ENCODE results near the gene RAB4A.

RAB4A gene

GRCh38 chr1:229230893-229231753 is 39.8 kb upstream of the RAB4A start:
- Histone ChIP-seq H3K4me1 (ENCODE audit: control insufficient read depth, insufficient read depth, low read length) (peaks cover 33% of the 10 kb centered on the region), H3K4me3 (ENCODE audit: low read length) (no peak overlapping the region), H3K9me3 (ENCODE audit: control insufficient read depth, low read length) (no peaks in the 10 kb centered on the region), H3K9ac (ENCODE audit: low read length) (no peak overlapping the region), H3K36me3 (ENCODE audit: control insufficient read depth, insufficient read depth, low read length) (no peaks in the 10 kb centered on the region), H3K27me3 (ENCODE audit: control insufficient read depth, insufficient read depth, low read length) (no peaks in the 10 kb centered on the region)

GRCh38 chr1:229231754-229232119 is 39.2 kb upstream of the RAB4A start:
- Histone ChIP-seq H3K9me3 (ENCODE audit: control insufficient read depth, low read length) (no peaks in the 10 kb centered on the region), H3K9ac (ENCODE audit: low read length) (no peak overlapping the region), H3K36me3 (ENCODE audit: control insufficient read depth, insufficient read depth, low read length) (no peaks in the 10 kb centered on the region), H3K4me1 (ENCODE audit: control insufficient read depth, insufficient read depth, low read length) (peaks cover 33% of the 10 kb centered on the region), H3K4me3 (ENCODE audit: low read length) (no peak overlapping the region), H3K27me3 (ENCODE audit: control insufficient read depth, insufficient read depth, low read length) (no peaks in the 10 kb centered on the region)

- no peak overlapping the region for H3K9ac ChIP-seq (ENCODE audit: low read length)
- H3K9me3 ChIP-seq (ENCODE audit: control insufficient read depth, low read length) = no peaks in the 10 kb centered on the region
- peaks cover 19% of the 10 kb centered on the region for H3K4me1 ChIP-seq (ENCODE audit: control insufficient read depth, insufficient read depth, low read length)
- no peak overlapping the region for H3K4me3 ChIP-seq (ENCODE audit: low read length)
- H3K36me3 ChIP-seq (ENCODE audit: control insufficient read depth, insufficient read depth, low read length) = no peaks in the 10 kb centered on the region
- H3K27me3 ChIP-seq (ENCODE audit: control insufficient read depth, insufficient read depth, low read length) = no peaks in the 10 kb centered on the region
Observed at GRCh38 chr1:229234870-229235472, 35.9 kb upstream of the RAB4A start.

GRCh38 chr1:229237320-229237719 is 33.6 kb upstream of the RAB4A start:
- Histone ChIP-seq H3K9me3 (ENCODE audit: control insufficient read depth, low read length) (no peaks in the 10 kb centered on the region), H3K36me3 (ENCODE audit: control insufficient read depth, insufficient read depth, low read length) (no peaks in the 10 kb centered on the region), H3K4me3 (ENCODE audit: low read length) (no peak overlapping the region), H3K27me3 (ENCODE audit: control insufficient read depth, insufficient read depth, low read length) (no peaks in the 10 kb centered on the region), H3K4me1 (ENCODE audit: control insufficient read depth, insufficient read depth, low read length) (peaks cover 7% of the 10 kb centered on the region), H3K9ac (ENCODE audit: low read length) (no peak overlapping the region)

- Histone ChIP-seq H3K4me3 (ENCODE audit: low read length) (no peak overlapping the region), H3K27me3 (ENCODE audit: control insufficient read depth, insufficient read depth, low read length) (no peaks in the 10 kb centered on the region), H3K4me1 (ENCODE audit: control insufficient read depth, insufficient read depth, low read length) (peaks cover 7% of the 10 kb centered on the region), H3K9me3 (ENCODE audit: control insufficient read depth, low read length) (no peaks in the 10 kb centered on the region), H3K36me3 (ENCODE audit: control insufficient read depth, insufficient read depth, low read length) (no peaks in the 10 kb centered on the region), H3K9ac (ENCODE audit: low read length) (no peak overlapping the region)
Observed at GRCh38 chr1:229238231-229238630, 32.7 kb upstream of the RAB4A start.

GRCh38 chr1:229238674-229239415 is 32.1 kb upstream of the RAB4A start:
- peaks cover 7% of the 10 kb centered on the region for H3K4me1 ChIP-seq (ENCODE audit: control insufficient read depth, insufficient read depth, low read length)
- no peak overlapping the region for H3K4me3 ChIP-seq (ENCODE audit: low read length)
- H3K9me3 ChIP-seq (ENCODE audit: control insufficient read depth, low read length) = no peaks in the 10 kb centered on the region
- H3K9ac ChIP-seq (ENCODE audit: low read length) = no peak overlapping the region
- H3K27me3 ChIP-seq (ENCODE audit: control insufficient read depth, insufficient read depth, low read length) = no peaks in the 10 kb centered on the region
- no peaks in the 10 kb centered on the region for H3K36me3 ChIP-seq (ENCODE audit: control insufficient read depth, insufficient read depth, low read length)

GRCh38 chr1:229240532-229240931 is 30.4 kb upstream of the RAB4A start:
- Histone ChIP-seq H3K4me3 (ENCODE audit: low read length) (no peak overlapping the region), H3K36me3 (ENCODE audit: control insufficient read depth, insufficient read depth, low read length) (no peaks in the 10 kb centered on the region), H3K9me3 (ENCODE audit: control insufficient read depth, low read length) (no peaks in the 10 kb centered on the region), H3K9ac (ENCODE audit: low read length) (no peak overlapping the region), H3K4me1 (ENCODE audit: control insufficient read depth, insufficient read depth, low read length) (peaks cover 7% of the 10 kb centered on the region), H3K27me3 (ENCODE audit: control insufficient read depth, insufficient read depth, low read length) (no peaks in the 10 kb centered on the region)

- Histone ChIP-seq H3K4me1 (ENCODE audit: control insufficient read depth, insufficient read depth, low read length) (peaks cover 7% of the 10 kb centered on the region), H3K36me3 (ENCODE audit: control insufficient read depth, insufficient read depth, low read length) (no peaks in the 10 kb centered on the region), H3K9me3 (ENCODE audit: control insufficient read depth, low read length) (no peaks in the 10 kb centered on the region), H3K9ac (ENCODE audit: low read length) (no peak overlapping the region), H3K4me3 (ENCODE audit: low read length) (no peak overlapping the region), H3K27me3 (ENCODE audit: control insufficient read depth, insufficient read depth, low read length) (no peaks in the 10 kb centered on the region)
Observed at GRCh38 chr1:229241390-229241789, 29.5 kb upstream of the RAB4A start.

GRCh38 chr1:229243638-229244037 is 27.3 kb upstream of the RAB4A start:
- Histone ChIP-seq H3K4me1 (ENCODE audit: control insufficient read depth, insufficient read depth, low read length) (peaks cover 3% of the 10 kb centered on the region), H3K9me3 (ENCODE audit: control insufficient read depth, low read length) (no peaks in the 10 kb centered on the region), H3K4me3 (ENCODE audit: low read length) (no peak overlapping the region), H3K36me3 (ENCODE audit: control insufficient read depth, insufficient read depth, low read length) (no peaks in the 10 kb centered on the region), H3K9ac (ENCODE audit: low read length) (no peak overlapping the region), H3K27me3 (ENCODE audit: control insufficient read depth, insufficient read depth, low read length) (no peaks in the 10 kb centered on the region)

- Histone ChIP-seq H3K9ac (ENCODE audit: low read length) (no peak overlapping the region), H3K9me3 (ENCODE audit: control insufficient read depth, low read length) (no peaks in the 10 kb centered on the region), H3K27me3 (ENCODE audit: control insufficient read depth, insufficient read depth, low read length) (no peaks in the 10 kb centered on the region)
Observed at GRCh38 chr1:229244091-229244490, 26.8 kb upstream of the RAB4A start.

GRCh38 chr1:229247871-229248270 is 23.0 kb upstream of the RAB4A start:
- no peak overlapping the region for H3K4me3 ChIP-seq (ENCODE audit: low read length)
- H3K9me3 ChIP-seq (ENCODE audit: control insufficient read depth, low read length) = no peaks in the 10 kb centered on the region
- H3K9ac ChIP-seq (ENCODE audit: low read length) = no peak overlapping the region
- H3K27me3 ChIP-seq (ENCODE audit: control insufficient read depth, insufficient read depth, low read length) = no peaks in the 10 kb centered on the region
- H3K4me1 ChIP-seq (ENCODE audit: control insufficient read depth, insufficient read depth, low read length) = peaks cover 5% of the 10 kb centered on the region
- H3K36me3 ChIP-seq (ENCODE audit: control insufficient read depth, insufficient read depth, low read length) = no peaks in the 10 kb centered on the region

More at GRCh38 chr1:229244091-229244490, 26.8 kb upstream of the RAB4A start:
- Histone ChIP-seq H3K4me3 (ENCODE audit: low read length) (no peak overlapping the region), H3K36me3 (ENCODE audit: control insufficient read depth, insufficient read depth, low read length) (no peaks in the 10 kb centered on the region), H3K4me1 (ENCODE audit: control insufficient read depth, insufficient read depth, low read length) (no peaks in the 10 kb centered on the region)
